HepG2 (cell line): ENCODE measurements around the gene TRIP6. TPM values are rescaled to one million over a fixed set of nuclear protein-coding genes. Genes with fewer than 3 reads are reported as not detected.

ENCODE experiments used
- ATAC-seq: fragments of 200-7000 bp; cut with Tn5 transposase; 3 replicates; pipeline ENCODE4 v1.9.1; 2020; ENCODE audit warnings: mild to moderate bottlenecking, moderate library complexity
- BruUV-seq: library from RNA; stranded (reverse); fragments of 400-500 nt; replicated peaks from 2 replicates; lab custom pipeline; 2021; lab: Mats Ljungman, UMichigan
- CTCF ChIA-PET: fragments of 300-600 bp; formaldehyde crosslinking; extraction: SDS; loops from one replicate; lab custom pipeline; 2021; ENCODE audit warnings: low total read pairs, inconsistent platforms, low intra/inter-chr PET ratio; lab: Yijun Ruan, JAX
- POLR2A ChIA-PET: fragments of 350-600 bp; sonication (Branson Sonifier 250); formaldehyde crosslinking; loops from one replicate; lab custom pipeline; 2020; ENCODE audit warnings: antibody characterized with exemption, inconsistent platforms; lab: Yijun Ruan, JAX
- DNase-seq: peaks from one replicate; pipeline ENCODE4 v3.0.0-alpha.2; 2015; ENCODE audit warnings: low spot score
- FAIRE-seq: peaks from 3 replicates; lab custom pipeline; 2011; peaks lifted over from hg19 to GRCh38; lab: Jason Lieb, UNC
- H2AFZ ChIP-seq: one replicate; pipeline ENCODE4 v1.6.1; 2011; ENCODE audit warnings: low read length, inconsistent platforms
- H3K27ac ChIP-seq: fragments of 300-600 bp; 3 replicates; pipeline ENCODE4 v1.8.0; 2011; ENCODE audit warnings: mixed run types, mild to moderate bottlenecking, mixed read lengths, low read length, inconsistent platforms; ENCODE audit not compliant: insufficient read depth; ENCODE audit errors: extremely low read length
- H3K27me3 ChIP-seq, 2 experiments: fragments of 200-600 bp in 1 of 2; 2 replicates in 1 of 2; 3 replicates in 1 of 2; pipeline versions ENCODE4 v1.6.0 to v1.8.0; 2011; ENCODE audit warnings: low read length in 2 of 2, mild to moderate bottlenecking in 2 of 2, moderate library complexity in 2 of 2, inconsistent platforms in 1 of 2; ENCODE audit not compliant: insufficient read depth in 2 of 2, control insufficient read depth in 1 of 2
- H3K36me3 ChIP-seq, 2 experiments: fragments of 200-600 bp in 1 of 2; replicated peaks in 1 of 2; 2 replicates in 1 of 2; 3 replicates in 1 of 2; pipeline versions ENCODE4 v1.5.1 to v1.8.0; 2011; ENCODE audit warnings: low read length in 2 of 2, inconsistent platforms in 1 of 2; ENCODE audit not compliant: insufficient read depth in 2 of 2, control insufficient read depth in 1 of 2
- H3K4me1 ChIP-seq: 2 replicates; pipeline ENCODE4 v1.5.1; 2012; ENCODE audit warnings: low read length, inconsistent platforms; ENCODE audit not compliant: insufficient read depth
- H3K4me2 ChIP-seq: 2 replicates; pipeline ENCODE4 v1.6.0; 2011; ENCODE audit warnings: low read depth, low read length, inconsistent platforms
- H3K4me3 ChIP-seq, 3 experiments: fragments of 200-600 bp in 1 of 3; sonication (generic), shearing (Covaris generic) in 1 of 3; replicated peaks in 1 of 3; 2 replicates each; pipeline ENCODE4 v1.5.1; 2011 to 2016; ENCODE audit warnings: low read length in 3 of 3, inconsistent platforms in 2 of 3, low read depth in 2 of 3, mild to moderate bottlenecking in 2 of 3, control low read depth in 1 of 3, mixed read lengths in 1 of 3; ENCODE audit not compliant: insufficient read depth in 1 of 3
- H3K79me2 ChIP-seq: one replicate; pipeline ENCODE4 v1.6.1; 2011; ENCODE audit warnings: low read length, inconsistent platforms; ENCODE audit not compliant: insufficient read depth
- H3K9ac ChIP-seq: 2 replicates; pipeline ENCODE4 v1.6.0; 2011; ENCODE audit warnings: mild to moderate bottlenecking, low read depth, low read length, inconsistent platforms; ENCODE audit not compliant: insufficient read depth
- H3K9me3 ChIP-seq: 2 replicates; pipeline ENCODE4 v1.5.1; 2012; ENCODE audit warnings: mild to moderate bottlenecking, low read length
- H4K20me1 ChIP-seq: 2 replicates; pipeline ENCODE4 v1.6.0; 2011; ENCODE audit warnings: inconsistent platforms, mild to moderate bottlenecking, low read length, moderate library complexity; ENCODE audit not compliant: insufficient read depth
- ATAD3A ChIP-seq: sonication (generic); formaldehyde crosslinking; IDR thresholded peaks from 2 replicates; pipeline ENCODE4 v1.4.0; 2020; ENCODE audit warnings: missing genetic modification reagents
- CEBPB ChIP-seq: IDR thresholded peaks from 2 replicates; pipeline ENCODE4 v1.6.1; 2011; ENCODE audit warnings: low read depth, low read length, improper control_type of control experiment, borderline replicate concordance
- HMGXB3 ChIP-seq: sonication (generic); formaldehyde crosslinking; IDR thresholded peaks from 2 replicates; pipeline ENCODE4 v1.4.0; 2020; ENCODE audit warnings: missing genetic modification reagents, borderline replicate concordance
- MBNL3 ChIP-seq: fragments of 250-450 bp; sonication (Bioruptor Pico); conservative IDR thresholded peaks from 2 replicates; pipeline ENCODE4 v1.8.0; 2022; ENCODE audit warnings: mild to moderate bottlenecking, inconsistent platforms
- PPARG ChIP-seq: conservative IDR thresholded peaks from 2 replicates; pipeline ENCODE4 v1.6.1; 2016; ENCODE audit warnings: missing biosample characterization, missing genetic modification reagents
- SAFB2 ChIP-seq: sonication (generic); formaldehyde crosslinking; IDR thresholded peaks from 2 replicates; pipeline ENCODE4 v1.5.1; 2020; ENCODE audit warnings: missing genetic modification reagents, low read depth, mild to moderate bottlenecking, borderline replicate concordance
- SMC3 ChIP-seq: IDR thresholded peaks from 2 replicates; pipeline ENCODE4 v1.6.1; 2011; ENCODE audit warnings: low read length, improper control_type of control experiment
- SRF ChIP-seq: IDR thresholded peaks from 2 replicates; pipeline ENCODE4 v1.6.1; 2011; ENCODE audit warnings: mild to moderate bottlenecking, low read depth, low read length, moderate library complexity
- TBX3 ChIP-seq: fragments of 450-650 bp; IDR thresholded peaks from 2 replicates; pipeline ENCODE4 v1.6.1; 2017; ENCODE audit warnings: antibody characterized with exemption, mild to moderate bottlenecking, inconsistent platforms, borderline replicate concordance
- YEATS2 ChIP-seq: sonication (generic); formaldehyde crosslinking; IDR thresholded peaks from 2 replicates; pipeline ENCODE4 v1.4.0; 2020; ENCODE audit warnings: missing genetic modification reagents, borderline replicate concordance
- ZNF230 ChIP-seq: sonication (generic); formaldehyde crosslinking; IDR thresholded peaks from 2 replicates; pipeline ENCODE4 v1.4.0; 2020; ENCODE audit warnings: mild to moderate bottlenecking, missing genetic modification reagents
- ZNF543 ChIP-seq: sonication (generic); formaldehyde crosslinking; IDR thresholded peaks from 2 replicates; pipeline ENCODE4 v1.4.0; 2020; ENCODE audit warnings: mild to moderate bottlenecking, missing genetic modification reagents
- ZNF609 ChIP-seq: sonication (generic); formaldehyde crosslinking; IDR thresholded peaks from 2 replicates; pipeline ENCODE4 v1.4.0; 2020; ENCODE audit warnings: mild to moderate bottlenecking, missing genetic modification reagents, borderline replicate concordance
- ZNF766 ChIP-seq: sonication (generic); formaldehyde crosslinking; IDR thresholded peaks from 2 replicates; pipeline ENCODE4 v1.5.0; 2020; ENCODE audit warnings: missing genetic modification reagents, borderline replicate concordance
- WGBS: methylation state at CpG from one replicate; pipeline ENCODE4 v1.1.6; 2017; ENCODE audit warnings: low lambda C conversion rate; 5-methylcytosine and 5-hydroxymethylcytosine counted together
- in situ Hi-C: cut with HindIII; loops from 2 replicates; pipeline ENCODE4 v1.10.0; 2017; ENCODE audit warnings: low pct_unique_long_range_greater_than_20kb; ENCODE audit not compliant: extremely low pct_ligation_motif_present
- intact Hi-C: fragments of 100-400 bp; cut with micrococcal nuclease; formaldehyde crosslinking; loops from one replicate; pipeline ENCODE4 v1.10.0; 2022; ENCODE audit not compliant: unreplicated experiment
- polyA plus RNA-seq, 8 experiments: library from polyadenylated mRNA; depleted of rRNA in 3 of 8; stranded (reverse) in 7 of 8; unstranded in 1 of 8; fragments of >200 nt; fragmentation: Illumina TruSeq in 4 of 8; extraction: Trizol in 4 of 8; gene quantifications; 2 replicates each; pipeline versions ENCODE4 v1.2.1 to v1.2.3, GENCODE V29; 2011 to 2016; ENCODE audit warnings: low read depth in 4 of 8, missing spikeins in 1 of 8, mixed read lengths in 1 of 8; ENCODE audit not compliant: insufficient read depth in 1 of 8
- total RNA-seq, 5 experiments: library from RNA; depleted of rRNA; stranded (reverse); fragments of >200 nt; fragmentation: Illumina TruSeq; extraction: Trizol; gene quantifications; 2 replicates each; pipeline ENCODE4 v1.2.3, GENCODE V29; 2016; ENCODE audit warnings: low read depth in 1 of 5

Gene TRIP6
- total and polyA plus RNA-seq, 2 of the 13 experiments (the other 11 are each of a cell fraction or from before 2014, with no cell fraction given), result 0.34 to 0.38 TPM

GRCh38 chr7:100856871-100857282 is 10.3 kb upstream of the TRIP6 start (continued):
- no peak for TF ChIP-seq HMGXB3 (CRISPR knock-in tag)
- no peak for TF ChIP-seq SAFB2 (CRISPR knock-in tag)
- TF ChIP-seq TBX3, result no peak
- TF ChIP-seq SRF, result no peak
- TF ChIP-seq SMC3, result no peak

- POLR2A ChIA-PET, result no interaction called here
- FAIRE-seq (no peak), DNase-seq (no peak), ATAC-seq (no peak)
- Histone ChIP-seq H3K9ac (no peak overlapping the region), H3K4me2 (no peak overlapping the region), H3K4me3 (no peak overlapping the region), H3K9me3 (no peaks in the 10 kb centered on the region), H3K79me2 (no peaks in the 10 kb centered on the region), H3K27ac (no peak overlapping the region), H3K4me1 (peaks cover 19% of the 10 kb centered on the region), H2AFZ (no peak overlapping the region), H4K20me1 (no peaks in the 10 kb centered on the region), H3K27me3 (no peaks in the 10 kb centered on the region), H3K36me3 (peaks cover 6 to 10% of the 10 kb centered on the region in 2 experiments; a peak in 4 of 5 replicates)
- no TSS peak for BruUV-seq
- in situ Hi-C loops (loop anchor here (10.0 kb wide), 2 partner anchors 65 to 155 kb away; partner anchors contain the start of gene POP7), intact Hi-C loops (no loop called here)
- WGBS, result 92% methylated on average over 15 of the region's 15 CpGs
- CTCF ChIA-PET, result no interaction called here
- TF ChIP-seq ZNF543 (CRISPR knock-in tag), result no peak
- no peak for TF ChIP-seq PPARG
- no peak for TF ChIP-seq ATAD3A (CRISPR knock-in tag)
- TF ChIP-seq MBNL3 (CRISPR knock-in tag), result no peak
- TF ChIP-seq CEBPB, result no peak
- TF ChIP-seq YEATS2 (CRISPR knock-in tag), result no peak
- no peak for TF ChIP-seq ZNF609 (CRISPR knock-in tag)
- no peak for TF ChIP-seq ZNF230 (CRISPR knock-in tag)
- no peak for TF ChIP-seq ZNF766 (CRISPR knock-in tag)
Measured at GRCh38 chr7:100859856-100860255, 7.3 kb upstream of the TRIP6 start.
